Activated B cell treated with CpG ODN at 0.5 μM for 24 hours (primary cell): ENCODE data around the gene SLIT3. TPM values are rescaled to one million over a fixed set of nuclear protein-coding genes. Genes with fewer than 3 reads are reported as not detected.

Experiments used
- ATAC-seq: fragments of 200-7000 bp; cut with Tn5 transposase; one replicate; pipeline ENCODE4 v1.10.0; 2021; ENCODE audit warnings: low read depth, mild to moderate bottlenecking, moderate library complexity
- CTCF ChIA-PET: fragments of 350-600 bp; sonication (Branson Sonifier 250); formaldehyde crosslinking; loops from one replicate; lab custom pipeline; 2021; ENCODE audit warnings: antibody characterized with exemption; lab: Charles Lee
- POLR2A ChIA-PET: fragments of 350-600 bp; sonication (Branson Sonifier 250); formaldehyde crosslinking; loops from one replicate; lab custom pipeline; 2021; ENCODE audit warnings: antibody characterized with exemption; lab: Charles Lee
- DNase-seq: peaks from one replicate; pipeline ENCODE4 v3.0.0; 2022
- H3K27ac Mint-ChIP-seq: one replicate; pipeline ENCODE4 v1.8.0; 2020; ENCODE audit warnings: mixed read lengths
- H3K27me3 Mint-ChIP-seq: one replicate; pipeline ENCODE4 v1.8.0; 2021; ENCODE audit warnings: mixed read lengths
- H3K36me3 Mint-ChIP-seq: one replicate; pipeline ENCODE4 v1.8.0; 2021; ENCODE audit warnings: low read depth, mixed read lengths
- H3K4me1 Mint-ChIP-seq: one replicate; pipeline ENCODE4 v1.8.0; 2021; ENCODE audit warnings: mixed read lengths
- H3K4me3 Mint-ChIP-seq: one replicate; pipeline ENCODE4 v1.8.0; 2020; ENCODE audit warnings: mild to moderate bottlenecking, mixed read lengths
- H3K9me3 Mint-ChIP-seq: one replicate; pipeline ENCODE4 v1.8.0; 2020; ENCODE audit warnings: mixed read lengths
- intact Hi-C: fragments of 100-400 bp; cut with micrococcal nuclease; formaldehyde crosslinking; loops from one replicate; pipeline ENCODE4 v1.15.1; 2024
- total RNA-seq: library from RNA; stranded (reverse); gene quantifications from 2 replicates; pipeline ENCODE4 v1.2.3, GENCODE V29; 2022
- TF ChIP-seq, protein P1 (sequence below): fragments of 200-600 bp; IDR thresholded peaks from one replicate; pipeline ENCODE4 v1.8.0; 2022; ENCODE audit warnings: antibody characterized with exemption, mild to moderate bottlenecking

Gene SLIT3
- total RNA-seq, 1 donor from 2014 or later: not detected

DNA sequence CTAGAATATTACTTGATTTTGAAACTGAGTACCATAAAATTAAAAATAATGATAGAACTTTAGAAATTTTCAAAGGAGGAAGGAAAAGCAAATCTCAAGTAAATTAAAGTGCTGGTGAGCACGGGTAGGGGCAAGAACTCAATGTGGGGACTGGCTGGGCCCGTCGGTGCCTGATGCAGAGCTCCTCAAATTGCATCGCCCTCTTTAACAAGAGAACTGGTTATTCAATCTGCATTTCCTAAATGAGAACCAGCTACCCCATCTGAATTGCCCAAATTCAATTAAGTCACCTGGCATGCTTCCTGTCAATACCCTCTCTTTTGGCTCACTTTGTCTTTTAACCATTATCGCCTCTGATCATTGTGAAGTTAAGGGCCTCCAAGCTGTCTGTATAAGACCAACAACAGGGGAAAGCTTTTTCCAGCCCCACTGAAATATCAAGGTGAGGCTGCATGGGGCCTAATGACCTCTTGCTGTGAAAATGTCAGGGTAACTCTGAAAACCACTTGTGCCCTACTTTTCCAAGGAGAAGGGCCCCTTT lies 316.7 kb downstream of the SLIT3 start:
- CTCF ChIA-PET: no interaction called here
- Mint-ChIP-seq H3K36me3 (no peaks in the 10 kb centered on the region), H3K27ac (no peak overlapping the region), H3K4me1 (no peaks in the 10 kb centered on the region), H3K4me3 (no peak overlapping the region), H3K9me3 (no peaks in the 10 kb centered on the region), H3K27me3 (peaks cover 12% of the 10 kb centered on the region)
- DNase-seq (no peak), ATAC-seq (no peak)
- intact Hi-C loops: loop anchor here (5.0 kb wide), 1 partner anchor 998 kb away; the partner anchor contains the start of gene INSYN2B
- POLR2A ChIA-PET: no interaction called here
- TF ChIP-seq, protein P1, sequence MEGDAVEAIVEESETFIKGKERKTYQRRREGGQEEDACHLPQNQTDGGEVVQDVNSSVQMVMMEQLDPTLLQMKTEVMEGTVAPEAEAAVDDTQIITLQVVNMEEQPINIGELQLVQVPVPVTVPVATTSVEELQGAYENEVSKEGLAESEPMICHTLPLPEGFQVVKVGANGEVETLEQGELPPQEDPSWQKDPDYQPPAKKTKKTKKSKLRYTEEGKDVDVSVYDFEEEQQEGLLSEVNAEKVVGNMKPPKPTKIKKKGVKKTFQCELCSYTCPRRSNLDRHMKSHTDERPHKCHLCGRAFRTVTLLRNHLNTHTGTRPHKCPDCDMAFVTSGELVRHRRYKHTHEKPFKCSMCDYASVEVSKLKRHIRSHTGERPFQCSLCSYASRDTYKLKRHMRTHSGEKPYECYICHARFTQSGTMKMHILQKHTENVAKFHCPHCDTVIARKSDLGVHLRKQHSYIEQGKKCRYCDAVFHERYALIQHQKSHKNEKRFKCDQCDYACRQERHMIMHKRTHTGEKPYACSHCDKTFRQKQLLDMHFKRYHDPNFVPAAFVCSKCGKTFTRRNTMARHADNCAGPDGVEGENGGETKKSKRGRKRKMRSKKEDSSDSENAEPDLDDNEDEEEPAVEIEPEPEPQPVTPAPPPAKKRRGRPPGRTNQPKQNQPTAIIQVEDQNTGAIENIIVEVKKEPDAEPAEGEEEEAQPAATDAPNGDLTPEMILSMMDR: no peak

DNA sequence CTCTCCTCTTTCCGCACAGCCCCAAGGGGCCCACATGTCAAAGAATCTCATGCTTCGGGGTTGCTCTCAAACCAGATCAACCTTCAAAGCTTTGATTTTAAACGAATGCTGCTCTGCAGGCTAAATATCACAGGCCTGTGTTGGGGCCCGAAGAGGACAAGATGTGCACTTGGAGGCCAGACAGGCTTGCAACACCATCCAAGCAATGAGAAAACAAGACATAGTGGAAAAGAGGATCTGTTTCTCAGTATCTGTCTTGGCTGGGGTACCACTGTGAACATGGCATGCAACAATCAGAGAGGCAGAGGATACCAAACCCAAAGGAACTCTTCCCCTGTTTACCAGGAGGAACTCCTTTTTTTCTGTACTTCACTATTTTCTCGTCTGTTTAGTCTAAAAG lies 321.8 kb downstream of the SLIT3 start:
- CTCF ChIA-PET: interaction anchor here (1.0 kb wide), 1 partner anchor 8 kb away, joined by 3 read pairs; no protein-coding TSS in a partner anchor
- DNase-seq: no peak
- H3K36me3 Mint-ChIP-seq: no peaks in the 10 kb centered on the region
- no peaks in the 10 kb centered on the region for H3K4me1 Mint-ChIP-seq
- peaks cover 11% of the 10 kb centered on the region for H3K27me3 Mint-ChIP-seq
- no peak overlapping the region for H3K4me3 Mint-ChIP-seq
- no peak overlapping the region for H3K27ac Mint-ChIP-seq
- intact Hi-C loops: no loop called here
- TF ChIP-seq, protein P1: no peak
- no peaks in the 10 kb centered on the region for H3K9me3 Mint-ChIP-seq
- no peak for ATAC-seq
- POLR2A ChIA-PET: no interaction called here

DNA sequence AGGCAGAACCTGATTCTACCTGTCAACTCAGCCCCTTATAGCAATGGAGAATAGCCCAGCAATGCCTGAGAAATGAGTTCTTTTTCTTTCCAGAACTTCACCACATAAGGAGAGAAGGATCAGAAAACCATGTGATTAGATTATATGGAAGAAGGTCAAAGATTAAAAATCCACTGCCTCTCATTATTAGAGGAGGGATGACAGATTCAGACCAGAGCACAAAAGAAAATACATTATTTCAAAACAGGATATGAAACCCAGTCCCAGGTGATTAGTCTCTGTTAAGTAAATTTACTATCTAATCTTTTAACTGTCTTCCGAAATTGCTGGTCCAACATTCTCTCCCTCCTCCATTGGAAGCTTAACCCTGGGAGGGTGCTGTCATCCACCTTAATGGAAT lies 322.4 kb downstream of the SLIT3 start:
- no peaks in the 10 kb centered on the region for H3K36me3 Mint-ChIP-seq
- H3K4me1 Mint-ChIP-seq: no peaks in the 10 kb centered on the region
- intact Hi-C loops: no loop called here
- DNase-seq (no peak), ATAC-seq (no peak)
- H3K4me3 Mint-ChIP-seq: no peak overlapping the region
- H3K27me3 Mint-ChIP-seq: peaks cover 16% of the 10 kb centered on the region
- H3K27ac Mint-ChIP-seq: no peak overlapping the region
- TF ChIP-seq, protein P1: no peak
- CTCF ChIA-PET: interaction anchor here (1.0 kb wide), 1 partner anchor 9 kb away, joined by 3 read pairs; no protein-coding TSS in a partner anchor
- H3K9me3 Mint-ChIP-seq: no peaks in the 10 kb centered on the region
- POLR2A ChIA-PET: no interaction called here

DNA sequence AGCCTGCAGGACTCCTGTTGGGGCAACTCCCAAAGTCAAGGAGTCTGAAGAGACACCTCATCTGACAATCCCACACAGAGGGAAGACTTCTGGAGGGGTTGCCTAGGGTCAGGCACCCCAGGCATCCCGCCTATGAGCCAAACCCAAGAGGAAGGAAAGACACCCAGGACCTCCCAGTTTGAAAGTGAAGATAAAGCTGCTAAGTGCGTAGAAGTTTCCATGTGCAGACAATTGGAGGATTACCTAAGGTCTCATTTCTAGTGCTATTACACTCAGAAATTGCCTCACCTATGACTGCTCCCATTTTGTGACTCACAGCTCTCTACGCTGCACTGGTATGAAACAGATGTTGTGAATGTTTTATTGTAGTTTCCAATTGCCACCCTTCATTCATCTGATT lies 322.9 kb downstream of the SLIT3 start:
- H3K9me3 Mint-ChIP-seq: no peaks in the 10 kb centered on the region
- ChIA-PET CTCF (interaction anchor here (0.8 kb wide), 1 partner anchor 9 kb away, joined by 3 read pairs; no protein-coding TSS in a partner anchor), POLR2A (no interaction called here)
- ATAC-seq (no peak), DNase-seq (no peak)
- H3K36me3 Mint-ChIP-seq: no peaks in the 10 kb centered on the region
- H3K4me1 Mint-ChIP-seq: no peaks in the 10 kb centered on the region
- intact Hi-C loops: no loop called here
- TF ChIP-seq, protein P1: no peak
- H3K4me3 Mint-ChIP-seq: no peak overlapping the region
- H3K27me3 Mint-ChIP-seq: peaks cover 16% of the 10 kb centered on the region
- H3K27ac Mint-ChIP-seq: no peak overlapping the region

DNA sequence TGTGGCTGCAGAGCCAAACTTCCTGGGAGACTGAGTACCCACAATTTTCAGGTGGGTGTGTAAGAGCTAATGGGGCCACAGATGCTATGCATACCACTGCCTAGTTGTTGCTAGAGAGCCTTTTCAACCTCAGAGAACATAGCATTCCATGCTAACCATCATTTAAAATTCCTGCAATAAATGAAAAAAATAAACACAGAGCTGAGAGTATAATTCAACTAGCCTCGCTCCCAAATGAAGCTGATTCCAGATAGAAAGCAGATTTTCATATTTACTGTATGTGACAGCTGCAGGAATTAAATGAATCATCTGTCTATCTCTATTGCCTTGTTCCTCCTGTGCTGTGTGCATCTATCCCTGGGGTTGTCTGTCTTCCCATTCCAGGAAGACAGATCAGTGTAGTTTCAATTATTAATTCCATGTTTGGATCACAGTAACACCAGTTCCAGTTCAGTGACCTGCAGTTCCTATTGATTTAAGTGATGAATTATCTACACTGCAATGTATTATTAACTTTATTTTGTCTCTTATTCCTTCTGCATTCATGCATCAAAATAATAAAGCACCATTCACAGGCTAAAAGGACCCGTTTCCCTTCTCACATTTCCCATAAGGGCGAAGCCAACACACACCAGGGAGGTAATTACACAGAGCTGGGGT lies 324.5 kb downstream of the SLIT3 start:
- no peak overlapping the region for H3K27ac Mint-ChIP-seq
- no peaks in the 10 kb centered on the region for H3K36me3 Mint-ChIP-seq
- DNase-seq: no peak
- ChIA-PET CTCF (interaction anchor here (0.6 kb wide), 1 partner anchor 11 kb away, joined by 3 read pairs; no protein-coding TSS in a partner anchor), POLR2A (interaction anchor here (0.7 kb wide), 1 partner anchor 62 kb away, joined by 6 read pairs; no protein-coding TSS in a partner anchor)
- ATAC-seq: no peak
- H3K4me3 Mint-ChIP-seq: no peak overlapping the region
- no peaks in the 10 kb centered on the region for H3K4me1 Mint-ChIP-seq
- TF ChIP-seq, protein P1: no peak
- intact Hi-C loops: no loop called here
- no peaks in the 10 kb centered on the region for H3K9me3 Mint-ChIP-seq
- peaks cover 16% of the 10 kb centered on the region for H3K27me3 Mint-ChIP-seq
